ENCODE data around the gene CAMTA1. TPM values are rescaled to one million over a fixed set of nuclear protein-coding genes. Genes with fewer than 3 reads are reported as not detected.
"Not testable (repeated sequence)": the region's sequence is repeated elsewhere in the genome, so short reads cannot be mapped to it uniquely, and the experiment has no call there.

The CAMTA1 gene
- total RNA-seq, 1 donor from 2014 or later: 72.4 TPM

DNA sequence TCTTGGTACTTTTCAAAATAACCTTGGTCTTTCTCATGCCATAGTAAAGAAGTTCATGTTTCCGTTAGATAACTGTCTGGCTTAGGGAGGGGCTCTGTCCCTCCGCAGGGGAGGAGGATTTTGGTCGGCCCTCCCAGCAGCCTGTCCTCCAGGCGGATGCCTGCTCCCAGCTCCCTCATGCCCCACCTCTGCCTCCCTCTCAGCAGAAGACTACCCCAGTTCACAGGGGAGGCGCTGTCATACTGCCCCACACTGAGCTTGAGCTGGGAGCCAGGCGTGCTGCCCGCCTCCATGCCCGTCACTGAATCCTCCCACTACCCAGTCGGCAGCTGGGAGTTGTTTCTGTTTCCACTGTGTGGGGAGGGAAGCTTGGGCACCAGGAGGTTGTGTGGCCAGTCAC is 127.3 kb downstream of the CAMTA1 start:
- intact Hi-C loops (cut with DNase I): no loop called here
- peak; percentile 64 for ATAC-seq
- DNase-seq (ENCODE audit: low spot score): peak; percentile 53

DNA sequence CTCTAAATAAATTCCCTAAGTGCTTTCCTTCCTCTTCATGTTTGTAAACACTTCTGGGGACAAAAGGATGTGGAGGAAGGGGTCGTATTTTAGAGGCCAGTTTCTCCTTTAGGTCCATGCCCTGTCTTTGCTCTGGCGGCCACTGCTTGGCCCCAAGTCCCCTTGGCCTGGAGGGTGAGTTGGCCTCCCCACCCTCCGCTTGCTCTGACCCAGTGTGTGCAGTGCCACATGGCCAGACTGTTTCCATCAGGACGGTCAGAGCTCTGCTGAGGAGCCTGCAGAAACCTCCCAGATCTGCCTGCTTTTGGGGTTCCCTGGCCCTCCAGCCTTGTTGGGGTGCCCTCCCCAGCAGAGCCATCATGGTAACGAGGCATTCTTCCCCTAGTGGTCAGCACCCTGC is 127.8 kb downstream of the CAMTA1 start:
- no peak for ATAC-seq
- intact Hi-C loops (cut with DNase I): no loop called here
- DNase-seq (ENCODE audit: low spot score): no peak

- ATAC-seq: no peak
- intact Hi-C loops (cut with DNase I): no loop called here
- DNase-seq (ENCODE audit: low spot score): peak; percentile 26
These were observed 129.5 kb downstream of the CAMTA1 start for GRCh38 chr1:6914706-6915105.

GRCh38 chr1:6915999-6916565 is 130.8 kb downstream of the CAMTA1 start:
- ATAC-seq (no peak), DNase-seq (ENCODE audit: low spot score) (peak; percentile 56)
- intact Hi-C loops (cut with DNase I): no loop called here

DNA sequence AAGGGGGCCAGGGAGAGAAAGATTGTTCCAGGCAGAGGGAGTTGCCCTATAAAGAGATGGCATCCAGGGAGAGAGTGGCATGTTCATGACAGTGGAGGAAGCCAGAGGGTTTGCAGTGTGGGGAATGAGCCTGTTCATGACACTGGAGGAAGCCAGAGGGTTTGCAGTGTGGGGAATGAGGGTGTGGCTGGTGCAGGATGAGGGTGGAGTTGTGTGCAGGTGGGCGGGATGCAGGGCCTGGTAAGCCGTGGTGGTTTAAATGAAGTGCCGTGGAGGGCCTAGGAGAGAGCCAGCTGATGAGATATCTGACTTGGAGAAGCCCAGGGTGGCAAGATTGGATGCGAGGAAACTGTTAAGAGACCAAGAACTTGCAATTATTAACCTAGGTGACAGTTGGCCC is 131.8 kb downstream of the CAMTA1 start:
- intact Hi-C loops (cut with DNase I): no loop called here

GRCh38 chr1:6918186-6918924 is 133.1 kb downstream of the CAMTA1 start:
- DNase-seq (ENCODE audit: low spot score) (peak; percentile 44), ATAC-seq (no peak)
- intact Hi-C loops (cut with DNase I): no loop called here

More for the DNA sequence above, 131.8 kb downstream of the CAMTA1 start:
- no peak for ATAC-seq
- peak; percentile 31 for DNase-seq (ENCODE audit: low spot score)

DNA sequence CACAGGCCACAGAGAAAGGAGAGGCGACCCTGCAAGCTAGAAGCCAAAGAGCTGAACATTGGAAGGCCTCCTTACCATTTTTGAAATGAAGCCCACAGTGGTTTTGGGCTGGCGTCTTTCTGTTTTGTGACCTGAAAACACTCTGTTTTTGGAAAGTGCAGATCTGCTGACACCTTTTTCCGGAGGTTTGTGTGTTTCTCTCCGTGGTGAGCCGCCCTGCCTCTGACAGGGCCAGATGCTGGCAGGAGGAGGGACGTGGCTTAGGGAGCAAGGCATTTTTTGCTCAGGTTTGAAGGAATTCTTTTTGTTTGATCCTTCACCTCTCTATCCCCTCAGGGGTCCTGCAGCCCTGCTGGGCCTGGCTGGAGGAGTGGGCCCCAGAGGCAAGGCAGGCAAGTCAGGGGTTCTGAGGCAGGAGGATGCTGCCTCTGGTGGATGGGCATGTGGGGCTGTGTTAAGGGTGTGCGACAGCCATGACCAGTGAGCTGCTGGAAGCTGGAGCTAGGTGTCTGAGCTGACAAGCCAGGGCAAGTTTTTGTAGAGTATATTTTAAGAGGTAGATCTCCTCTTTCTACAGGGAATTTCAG is 133.8 kb downstream of the CAMTA1 start:
- no peak for ATAC-seq
- no peak for DNase-seq (ENCODE audit: low spot score)
- intact Hi-C loops (cut with DNase I): no loop called here

DNA sequence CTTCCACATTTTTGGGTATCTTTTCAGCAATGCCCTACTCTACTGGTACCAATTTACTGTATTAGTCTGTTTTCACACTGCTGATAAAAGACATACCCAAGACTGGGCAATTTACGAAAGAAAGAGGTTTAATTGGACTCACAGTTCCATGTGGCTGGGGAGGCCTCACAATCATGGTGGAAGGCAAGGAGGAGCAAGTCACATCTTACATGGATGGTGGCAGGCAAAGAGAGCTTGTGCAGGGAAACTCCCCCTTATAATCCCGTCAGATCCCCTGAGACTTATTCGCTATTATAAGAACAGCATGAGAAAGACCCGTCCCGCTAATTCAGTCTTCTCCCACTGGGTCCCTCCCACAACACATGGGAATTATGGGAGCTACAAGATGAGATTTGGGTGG is 136.3 kb downstream of the CAMTA1 start:
- intact Hi-C loops (cut with DNase I); ATAC-seq; DNase-seq (ENCODE audit: low spot score): not testable (repeated sequence)

DNA sequence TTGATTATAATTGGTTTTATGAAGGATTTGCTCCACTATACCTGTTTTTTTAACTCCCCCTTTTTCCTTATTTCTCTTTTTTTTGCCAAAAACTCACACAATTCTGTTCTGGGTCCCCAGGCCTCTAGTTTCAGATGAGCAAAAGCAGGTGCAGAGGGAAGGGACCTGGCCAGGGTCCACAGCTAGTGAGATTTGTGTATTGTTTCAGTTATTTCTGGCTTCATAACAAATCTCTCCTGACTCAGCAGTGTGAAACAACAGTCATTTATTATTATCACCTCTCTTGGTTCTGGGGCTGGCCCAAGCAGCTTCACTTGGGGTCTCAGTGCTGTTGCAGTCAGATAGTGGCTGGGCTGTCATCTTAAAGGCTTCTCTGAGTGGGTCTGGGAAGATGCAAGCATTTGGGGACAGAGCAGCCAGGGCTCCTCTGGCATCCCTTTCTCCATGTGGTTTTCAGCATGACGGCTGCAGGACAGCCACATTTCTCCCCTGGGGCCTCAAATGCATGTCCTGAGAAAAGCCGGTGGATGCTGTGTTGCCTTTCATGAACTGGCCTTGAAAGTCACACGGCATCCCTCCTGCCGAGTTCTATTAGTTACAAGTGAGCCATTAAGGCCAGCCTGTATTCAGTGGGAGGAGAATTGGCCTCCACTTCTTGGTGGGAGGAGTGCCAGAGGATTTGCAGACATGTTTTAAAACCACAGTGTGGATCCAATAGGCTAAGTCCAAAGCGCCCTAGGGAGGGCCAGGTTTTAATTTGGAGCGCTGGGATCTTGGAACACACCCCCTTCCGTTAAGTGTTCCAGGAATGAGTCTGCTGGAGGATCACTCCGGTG is 137.1 kb downstream of the CAMTA1 start:
- intact Hi-C loops (cut with DNase I): no loop called here
- DNase-seq (ENCODE audit: low spot score): peak; percentile 73

DNA sequence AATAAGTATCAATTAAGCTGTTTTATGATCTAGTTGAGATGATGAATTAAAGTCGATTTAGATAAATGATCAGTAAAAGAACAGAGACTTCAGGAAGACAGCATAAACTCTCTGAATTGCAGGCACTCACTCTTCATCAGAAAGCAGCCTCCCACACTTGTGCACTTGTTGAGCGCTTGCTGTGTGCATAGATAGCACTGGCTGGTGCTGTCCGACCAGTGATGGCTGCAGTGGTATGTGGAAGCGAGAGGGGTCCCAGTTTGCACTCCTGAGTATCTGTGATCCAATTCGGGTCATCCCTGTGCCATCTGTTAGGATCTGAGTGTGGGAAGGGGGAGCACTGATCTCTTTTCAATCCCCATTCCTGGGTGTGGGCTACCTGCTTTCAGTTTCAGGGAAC is 137.8 kb downstream of the CAMTA1 start:
- intact Hi-C loops (cut with DNase I): no loop called here
- ATAC-seq (no peak), DNase-seq (ENCODE audit: low spot score) (no peak)

More for the DNA sequence above, 137.1 kb downstream of the CAMTA1 start:
- peak; percentile 92 for ATAC-seq

- intact Hi-C loops (cut with DNase I): no loop called here
- DNase-seq (ENCODE audit: low spot score) (peak; percentile 49), ATAC-seq (no peak)
These were observed 138.2 kb downstream of the CAMTA1 start for GRCh38 chr1:6923416-6923815.

- no peak for ATAC-seq
- intact Hi-C loops (cut with DNase I): no loop called here
- DNase-seq (ENCODE audit: low spot score): peak; percentile 42
These were observed 139.0 kb downstream of the CAMTA1 start for GRCh38 chr1:6923955-6924881.

- ATAC-seq (no peak), DNase-seq (ENCODE audit: low spot score) (no peak)
- intact Hi-C loops (cut with DNase I): no loop called here
These were observed 139.6 kb downstream of the CAMTA1 start for GRCh38 chr1:6924891-6925290.

GRCh38 chr1:6927626-6928025 is 142.4 kb downstream of the CAMTA1 start:
- intact Hi-C loops (cut with DNase I): no loop called here
- ATAC-seq (no peak), DNase-seq (ENCODE audit: low spot score) (no peak)

GRCh38 chr1:6928106-6928885 is 143.0 kb downstream of the CAMTA1 start:
- ATAC-seq (no peak), DNase-seq (ENCODE audit: low spot score) (no peak)
- intact Hi-C loops (cut with DNase I): no loop called here

- intact Hi-C loops (cut with DNase I): no loop called here
- DNase-seq (ENCODE audit: low spot score) (no peak), ATAC-seq (no peak)
These were observed 145.6 kb downstream of the CAMTA1 start for GRCh38 chr1:6930732-6931300.

DNA sequence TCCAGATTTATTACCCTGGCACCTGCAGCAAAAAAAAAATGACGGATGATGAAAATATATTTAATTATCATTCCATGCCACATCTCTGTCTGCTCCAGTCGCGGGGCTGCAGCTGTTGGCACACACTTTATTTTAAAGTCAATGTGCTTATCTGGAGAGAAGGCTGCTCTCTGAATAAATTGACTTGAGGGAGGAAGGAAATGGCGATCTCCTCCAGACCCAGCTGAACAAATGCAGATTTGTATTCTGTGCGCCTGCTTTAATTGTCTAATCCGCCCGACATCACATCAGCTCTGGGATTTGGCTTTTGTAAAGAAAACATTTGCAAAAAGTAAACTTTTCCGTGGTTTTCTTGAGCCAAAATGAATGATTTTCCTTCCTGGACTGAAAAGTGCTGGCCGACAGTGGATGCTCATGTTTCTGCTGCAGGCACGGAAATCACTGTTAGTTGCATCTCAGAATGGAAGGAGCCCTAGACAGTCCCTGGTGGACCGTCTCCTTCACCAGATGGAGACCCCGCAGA is 150.2 kb downstream of the CAMTA1 start:
- ATAC-seq (peak; percentile 44), DNase-seq (ENCODE audit: low spot score) (no peak)

More for the DNA sequence above, 150.2 kb downstream of the CAMTA1 start:
- intact Hi-C loops (cut with DNase I): no loop called here

Measured in sciatic nerve (tissue), 2 donors.